ENCODE measurements around the gene GRP. TPM values are rescaled to one million over a fixed set of nuclear protein-coding genes. Genes with fewer than 3 reads are reported as not detected.

Gene GRP
- total RNA-seq, 4 donors from 2014 or later = not detected

- no peak overlapping the region for H3K4me3 ChIP-seq (ENCODE audit: low read depth, poor library complexity, severe bottlenecking)
- TF ChIP-seq CTCF (IDR thresholded peaks at IDR 0.05) = no peak
- no peak for TF ChIP-seq POLR2A (IDR thresholded peaks at IDR 0.05)
- DNase-seq (ENCODE audit: low spot score in 2 of 2) = no peak
- WGBS, 2 donors = 19 to 24% methylated on average over 1 of the region's 1 CpG
- intact Hi-C loops (cut with DNase I; ENCODE audit: low total_unique reads) = no loop called here
Observed at GRCh38 chr18:59266459-59266858, 46.5 kb downstream of the GRP start.

- intact Hi-C loops (cut with DNase I; ENCODE audit: low total_unique reads) = no loop called here
- DNase-seq (ENCODE audit: low spot score in 2 of 2) = no peak
- TF ChIP-seq POLR2A (IDR thresholded peaks at IDR 0.05) (no peak), CTCF (IDR thresholded peaks at IDR 0.05) (no peak)
- WGBS, 2 donors = 12 to 16% methylated on average over 10 of the region's 10 CpGs
- H3K4me3 ChIP-seq (ENCODE audit: low read depth, poor library complexity, severe bottlenecking) = no peak overlapping the region
Observed at GRCh38 chr18:59266886-59267502, 47.0 kb downstream of the GRP start.

- WGBS, 2 donors = 2% methylated on average over 39 to 40 of the region's 41 CpGs
- no peak overlapping the region for H3K4me3 ChIP-seq (ENCODE audit: low read depth, poor library complexity, severe bottlenecking)
- DNase-seq (ENCODE audit: low spot score in 2 of 2) = no peak
- no peak for TF ChIP-seq CTCF (IDR thresholded peaks at IDR 0.05)
- no peak for TF ChIP-seq POLR2A (IDR thresholded peaks at IDR 0.05)
- intact Hi-C loops (cut with DNase I; ENCODE audit: low total_unique reads) = no loop called here
Observed at GRCh38 chr18:59267503-59268126, 47.7 kb downstream of the GRP start.

- no peak for DNase-seq (ENCODE audit: low spot score in 2 of 2)
- no peak overlapping the region for H3K4me3 ChIP-seq (ENCODE audit: low read depth, poor library complexity, severe bottlenecking)
- 23 to 32% methylated on average over 28 of the region's 28 CpGs for WGBS, 2 donors
- TF ChIP-seq CTCF (IDR thresholded peaks at IDR 0.05) = no peak
- no peak for TF ChIP-seq POLR2A (IDR thresholded peaks at IDR 0.05)
- intact Hi-C loops (cut with DNase I; ENCODE audit: low total_unique reads) = no loop called here
Observed at GRCh38 chr18:59268127-59268720, 48.3 kb downstream of the GRP start.

GRCh38 chr18:59268721-59269562 lies 49.0 kb downstream of the GRP start:
- TF ChIP-seq POLR2A (IDR thresholded peaks at IDR 0.05) (no peak), CTCF (IDR thresholded peaks at IDR 0.05) (no peak)
- DNase-seq (ENCODE audit: low spot score in 2 of 2) = no peak
- no peak overlapping the region for H3K4me3 ChIP-seq (ENCODE audit: low read depth, poor library complexity, severe bottlenecking)
- 13 to 14% methylated on average over 55 to 58 of the region's 90 CpGs for WGBS, 2 donors
- intact Hi-C loops (cut with DNase I; ENCODE audit: low total_unique reads) = no loop called here
